Measurements from ENCODE around the gene TTC19. TPM values are rescaled to one million over a fixed set of nuclear protein-coding genes. Genes with fewer than 3 reads are reported as not detected.
A peak's percentile ranks its signal among the peaks of the same experiment; 100 is the strongest.

Gene TTC19
- 20.1 and 25.9 TPM in 2 replicates for total RNA-seq (2014; rRNA removed; shearing (Covaris generic))

- DNase-seq (ENCODE audit: low spot score) = peak; percentile 93
These were observed at the start of gene TTC19, which contains the start of gene ZSWIM7 for GRCh38 chr17:15999141-15999973. TSS of gene TTC19 (plus strand) at chr17:15999824. CDS start at chr17:15999849, 25 bp downstream. TSS of gene ZSWIM7 (minus strand) at chr17:15999704. CDS start at chr17:15999594, 110 bp downstream.

DNA sequence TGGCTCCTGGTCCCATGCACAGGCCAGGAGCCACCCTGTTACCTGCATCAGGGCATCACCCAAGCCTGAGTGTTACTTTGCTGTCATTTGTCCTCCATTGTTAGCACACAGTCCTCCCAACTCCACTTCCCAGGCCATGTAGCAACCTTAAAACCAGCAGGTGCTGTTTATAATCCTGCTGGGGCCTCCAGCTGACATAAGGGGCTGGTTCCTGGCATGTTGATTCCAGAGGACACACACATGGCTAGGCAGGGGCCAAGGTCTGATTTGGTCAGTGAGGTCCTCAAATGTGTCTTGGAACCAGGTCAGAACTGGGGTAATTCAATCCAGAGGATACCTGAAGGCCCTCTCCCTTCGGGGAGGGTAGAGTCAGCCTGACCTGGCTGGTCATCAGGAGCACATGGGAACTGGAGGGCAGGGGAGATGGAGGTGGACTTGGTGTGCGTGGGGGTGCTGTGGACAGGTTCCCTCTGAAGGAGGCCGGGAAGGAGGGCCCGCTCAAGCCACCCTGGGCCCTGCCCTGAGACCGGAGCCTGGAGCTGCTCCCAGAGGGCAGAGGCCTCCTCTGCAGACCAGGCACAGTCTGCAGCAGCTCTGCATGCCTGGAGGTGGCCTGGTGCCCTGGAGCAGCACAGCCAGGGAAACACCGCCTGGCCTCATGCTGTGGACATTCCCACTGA is 48.1 kb upstream of the TTC19 start:
- DNase-seq (ENCODE audit: low spot score) = no peak

GRCh38 chr17:15952048-15952532 is 47.5 kb upstream of the TTC19 start:
- DNase-seq (ENCODE audit: low spot score) = no peak

GRCh38 chr17:15952916-15953790 is 46.5 kb upstream of the TTC19 start:
- no peak for DNase-seq (ENCODE audit: low spot score)

- peak; percentile 82 for DNase-seq (ENCODE audit: low spot score)
These were observed 45.4 kb upstream of the TTC19 start for GRCh38 chr17:15954222-15954621.

DNA sequence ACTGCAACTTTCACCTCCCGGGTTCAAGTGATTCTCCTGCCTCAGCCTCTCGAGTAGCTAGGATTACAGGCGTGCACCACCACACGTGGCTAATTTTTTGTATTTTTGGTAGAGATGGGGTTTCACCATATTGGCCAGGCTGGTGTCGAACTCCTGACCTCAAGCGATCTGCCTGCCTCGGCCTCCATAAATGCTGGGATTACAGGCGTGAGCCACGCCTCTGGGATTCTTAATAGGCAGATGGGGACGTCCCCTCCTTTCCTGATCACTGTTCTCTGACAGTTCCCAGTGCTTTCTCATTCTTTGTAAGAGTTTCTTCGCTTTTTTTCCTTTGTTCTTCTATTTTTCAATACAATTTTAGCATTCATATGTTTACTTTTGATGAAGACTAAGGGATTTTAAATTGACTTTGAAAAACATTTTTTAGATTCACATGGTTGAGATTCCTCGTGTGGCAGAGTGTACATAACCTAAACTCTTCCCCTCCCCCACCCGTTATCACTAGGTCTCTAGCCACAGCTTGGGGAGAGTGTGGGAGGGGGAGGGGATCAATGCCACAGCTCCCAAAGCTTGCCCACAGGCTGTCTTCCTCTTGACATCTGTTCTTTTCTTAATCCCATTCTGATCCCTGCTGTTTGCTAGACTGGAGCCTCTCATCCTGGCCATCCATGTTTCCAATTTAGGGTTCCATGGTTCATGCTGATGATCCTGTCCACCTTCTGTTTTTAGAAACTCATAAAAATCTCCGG is 43.7 kb upstream of the TTC19 start:
- DNase-seq (ENCODE audit: low spot score) = no peak

- no peak for DNase-seq (ENCODE audit: low spot score)
These were observed 42.4 kb upstream of the TTC19 start for GRCh38 chr17:15957206-15957605.

- DNase-seq (ENCODE audit: low spot score) = no peak
These were observed 41.9 kb upstream of the TTC19 start for GRCh38 chr17:15957608-15958307.

GRCh38 chr17:15958484-15958854 is 41.2 kb upstream of the TTC19 start:
- no peak for DNase-seq (ENCODE audit: low spot score)

GRCh38 chr17:15963670-15964110 is 35.9 kb upstream of the TTC19 start:
- DNase-seq (ENCODE audit: low spot score) = peak; percentile 67

- DNase-seq (ENCODE audit: low spot score) = no peak
These were observed 34.1 kb upstream of the TTC19 start for GRCh38 chr17:15965528-15965927.

- no peak for DNase-seq (ENCODE audit: low spot score)
These were observed 33.3 kb upstream of the TTC19 start for GRCh38 chr17:15966183-15966878.

DNA sequence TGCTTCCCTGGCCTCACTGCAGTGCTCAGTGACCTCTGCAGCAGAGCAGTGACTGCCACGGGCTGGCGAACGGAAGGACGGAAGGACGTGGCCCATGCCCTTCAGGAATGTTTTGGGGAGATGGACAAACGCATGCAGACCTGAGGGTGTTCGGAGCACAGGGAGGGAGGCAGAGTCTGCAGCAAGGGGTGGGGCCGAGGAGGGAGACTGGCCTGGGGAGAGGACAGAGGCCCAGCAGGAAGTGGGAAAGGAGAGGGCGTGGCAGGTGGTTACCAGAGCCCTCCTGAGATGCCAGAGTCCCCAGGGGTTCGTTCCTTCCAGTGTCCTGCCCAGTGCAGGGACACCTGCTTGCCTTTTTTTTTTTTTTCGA is 32.8 kb upstream of the TTC19 start:
- DNase-seq (ENCODE audit: low spot score) = peak; percentile 50

DNA sequence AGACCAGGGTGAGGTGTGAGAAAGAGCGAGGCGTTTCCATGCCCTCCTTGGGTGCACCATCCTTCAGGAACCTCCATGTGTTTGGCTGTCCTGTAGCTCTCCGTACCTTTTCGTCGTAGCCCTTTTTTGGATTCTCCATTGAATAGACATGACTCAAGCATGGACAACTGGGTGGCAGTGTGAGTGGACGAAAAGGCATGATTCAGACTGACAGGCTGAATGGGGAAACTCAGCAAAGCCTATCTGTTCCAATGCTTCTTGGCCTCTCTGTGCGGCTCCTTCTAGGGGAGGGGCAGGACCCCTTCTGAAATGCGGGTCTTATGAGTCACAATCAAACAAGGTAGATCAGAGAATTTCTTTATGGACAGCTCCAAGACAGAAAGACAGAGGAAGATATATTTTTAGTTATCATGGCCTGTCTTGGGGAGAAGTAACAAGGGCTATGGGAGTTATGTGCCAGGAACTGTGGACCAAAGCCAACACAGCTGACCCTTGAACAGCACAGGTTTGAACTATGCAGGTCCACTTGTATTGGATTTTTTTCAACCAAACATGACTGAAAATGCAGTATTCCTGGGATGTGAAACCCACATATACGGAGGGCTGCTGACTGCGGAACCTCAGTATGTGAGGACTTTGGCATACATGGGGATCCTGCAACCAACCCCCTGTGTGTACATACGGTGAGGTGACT is 31.8 kb upstream of the TTC19 start:
- DNase-seq (ENCODE audit: low spot score) = no peak

DNA sequence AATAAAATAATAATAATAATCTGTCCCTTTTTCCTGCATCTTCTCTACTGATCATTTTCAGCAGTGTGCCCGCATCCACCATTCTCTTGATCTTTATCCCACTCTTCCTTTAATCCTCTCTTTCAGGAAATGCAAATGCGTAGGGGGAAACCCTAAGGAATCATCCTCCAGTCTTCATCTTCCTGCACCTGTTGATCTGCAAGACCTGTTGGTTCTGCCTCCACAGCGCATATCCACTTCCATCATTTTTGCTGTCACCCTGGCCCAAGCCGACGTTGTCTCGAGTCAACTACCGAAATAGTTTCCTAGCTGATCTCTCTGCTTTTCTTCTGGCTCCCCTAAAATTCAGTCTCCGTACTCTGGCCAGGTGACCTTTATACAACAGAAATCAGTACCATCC is 30.2 kb upstream of the TTC19 start:
- no peak for DNase-seq (ENCODE audit: low spot score)

GRCh38 chr17:15970500-15970899 is 29.1 kb upstream of the TTC19 start:
- DNase-seq (ENCODE audit: low spot score) = no peak

DNA sequence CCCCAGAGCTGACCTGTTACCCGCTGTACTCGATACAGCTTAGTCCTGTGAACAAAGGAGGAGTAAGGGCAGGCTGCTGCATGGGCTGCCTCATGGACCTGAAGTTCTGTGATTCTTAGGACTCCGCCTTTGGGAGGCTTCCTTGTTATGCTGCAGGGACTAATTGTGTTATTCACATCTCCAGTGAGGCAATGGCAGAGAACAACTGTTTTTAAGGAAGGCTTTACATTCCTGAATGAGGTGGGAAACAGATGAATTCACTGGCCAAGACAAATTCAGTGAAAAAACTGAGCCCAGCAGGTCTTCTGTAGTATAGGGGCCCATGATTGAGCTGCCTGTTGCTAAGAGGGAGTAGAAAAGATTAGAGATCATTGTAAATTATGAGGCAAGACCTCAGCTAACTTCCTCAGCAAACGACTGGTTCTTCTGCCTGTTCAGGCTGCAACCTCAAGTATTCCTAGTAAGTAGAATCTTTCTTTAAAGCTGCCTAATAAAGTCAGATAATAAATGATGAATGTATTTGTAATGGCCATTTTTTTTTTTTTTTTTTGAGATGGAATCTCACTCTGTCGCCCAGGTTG is 28.4 kb upstream of the TTC19 start:
- no peak for DNase-seq (ENCODE audit: low spot score)

DNA sequence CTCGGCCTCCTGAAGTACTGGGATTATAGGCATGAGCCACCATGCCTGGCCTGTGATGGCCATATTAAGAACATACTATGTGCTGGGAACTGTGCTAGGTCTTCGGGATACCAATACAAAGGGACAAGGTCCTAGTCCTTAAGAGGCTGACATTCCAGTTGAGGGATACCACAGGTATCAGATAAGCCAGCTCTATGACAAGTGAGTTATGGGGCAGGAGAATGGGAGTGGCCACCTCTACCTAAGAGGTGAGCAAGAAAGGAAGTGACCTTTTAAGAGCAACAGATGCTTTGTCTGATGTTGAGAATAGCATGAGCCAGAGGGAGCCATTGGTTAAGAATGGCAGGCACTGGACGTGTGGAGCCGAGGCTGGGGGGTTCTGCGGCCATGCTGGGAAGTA is 27.7 kb upstream of the TTC19 start:
- DNase-seq (ENCODE audit: low spot score) = no peak

GRCh38 chr17:15972497-15972951 is 27.1 kb upstream of the TTC19 start:
- no peak for DNase-seq (ENCODE audit: low spot score)
